MM.1S (cell line): Measurements from ENCODE around the gene PSRC1.

Experiments
- CTCF ChIP-seq: fragments of 300-600 bp; sonication (generic); IDR thresholded peaks from 2 replicates; pipeline ENCODE4 v1.5.1; 2016; ENCODE audit warnings: antibody characterized with exemption, low read length, mixed read lengths
- EZH2phosphoT487 ChIP-seq: fragments of 300-600 bp; sonication (generic); IDR thresholded peaks from 2 replicates; pipeline ENCODE4 v1.6.1; 2018; ENCODE audit warnings: antibody characterized with exemption, low read length

GRCh38 chr1:109307274-109308021 lies 24.5 kb upstream of the PSRC1 start:
- TF ChIP-seq CTCF (no peak), EZH2phosphoT487 (no peak)
